ENCODE results near the gene LRMDA.

DNA sequence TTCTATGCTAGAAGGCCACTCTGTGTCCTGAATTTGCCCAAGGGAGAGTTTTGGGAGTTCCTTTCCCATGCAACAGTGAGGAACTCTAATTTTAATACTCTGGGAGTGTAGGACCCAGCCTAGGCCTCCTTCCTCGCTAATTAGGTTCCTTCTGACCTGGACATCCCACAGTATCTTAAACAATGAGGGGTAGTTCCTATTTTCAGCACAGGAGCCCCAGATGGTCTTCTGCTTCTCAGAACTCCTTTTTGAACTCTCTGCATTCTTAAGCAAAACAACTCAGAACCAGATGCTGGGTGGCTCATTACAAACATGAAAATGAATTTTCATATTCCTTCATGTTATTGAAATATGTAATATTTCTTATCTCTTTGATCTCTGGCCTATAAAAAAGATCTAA lies 116.9 kb downstream of the LRMDA start:
- TF ChIP-seq POLR2A (IDR thresholded peaks at IDR 0.05) = no peak
- TF ChIP-seq, protein P1, sequence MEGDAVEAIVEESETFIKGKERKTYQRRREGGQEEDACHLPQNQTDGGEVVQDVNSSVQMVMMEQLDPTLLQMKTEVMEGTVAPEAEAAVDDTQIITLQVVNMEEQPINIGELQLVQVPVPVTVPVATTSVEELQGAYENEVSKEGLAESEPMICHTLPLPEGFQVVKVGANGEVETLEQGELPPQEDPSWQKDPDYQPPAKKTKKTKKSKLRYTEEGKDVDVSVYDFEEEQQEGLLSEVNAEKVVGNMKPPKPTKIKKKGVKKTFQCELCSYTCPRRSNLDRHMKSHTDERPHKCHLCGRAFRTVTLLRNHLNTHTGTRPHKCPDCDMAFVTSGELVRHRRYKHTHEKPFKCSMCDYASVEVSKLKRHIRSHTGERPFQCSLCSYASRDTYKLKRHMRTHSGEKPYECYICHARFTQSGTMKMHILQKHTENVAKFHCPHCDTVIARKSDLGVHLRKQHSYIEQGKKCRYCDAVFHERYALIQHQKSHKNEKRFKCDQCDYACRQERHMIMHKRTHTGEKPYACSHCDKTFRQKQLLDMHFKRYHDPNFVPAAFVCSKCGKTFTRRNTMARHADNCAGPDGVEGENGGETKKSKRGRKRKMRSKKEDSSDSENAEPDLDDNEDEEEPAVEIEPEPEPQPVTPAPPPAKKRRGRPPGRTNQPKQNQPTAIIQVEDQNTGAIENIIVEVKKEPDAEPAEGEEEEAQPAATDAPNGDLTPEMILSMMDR (IDR thresholded peaks at IDR 0.05) = no peak
